Measurements from ENCODE around the gene CERS4. TPM values are rescaled to one million over a fixed set of nuclear protein-coding genes. Genes with fewer than 3 reads are reported as not detected.

The CERS4 gene
- total RNA-seq, 1 experiment from 2014 or later = 11.6 TPM

GRCh38 chr19:8185343-8186068 is 23.7 kb upstream of the CERS4 start:
- H3K36me3 ChIP-seq (ENCODE audit: control insufficient read depth, insufficient read depth, low read length) = no peaks in the 10 kb centered on the region
- H3K4me3 ChIP-seq (ENCODE audit: low read depth in 2 of 2, low read length in 2 of 2) = no peak overlapping the region
- ATAC-seq (no peak), DNase-seq (ENCODE audit: low read depth, low spot score) (no peak)
- POLR2A ChIA-PET = interaction anchor here (0.6 kb wide), 1 partner anchor 20 kb away, joined by 10 read pairs; no protein-coding TSS in a partner anchor
- CTCF ChIA-PET = no interaction called here
- in situ Hi-C loops (cut with HindIII; ENCODE audit: low pct_unique_long_range_greater_than_20kb, low sequenced_read_pairs) (no loop called here), intact Hi-C loops (cut with micrococcal nuclease; ENCODE audit: unreplicated experiment) (no loop called here)
- no peak overlapping the region for H3K27ac ChIP-seq (ENCODE audit: low read length)
- TF ChIP-seq CTCF (IDR thresholded peaks at IDR 0.05) (no peak), REST (IDR thresholded peaks at IDR 0.05; ENCODE audit: insufficient read depth in 1 of 2, low read depth in 2 of 2, low read length in 1 of 2) (no peak), SIN3A (IDR thresholded peaks at IDR 0.05; ENCODE audit: borderline replicate concordance, insufficient read depth, low read depth, low read length) (no peak), POLR2AphosphoS5 (IDR thresholded peaks at IDR 0.05; ENCODE audit: low read depth, low read length) (no peak), TCF7L2 (IDR thresholded peaks at IDR 0.05; ENCODE audit: low read depth, low read length) (no peak)
- H3K27me3 ChIP-seq (ENCODE audit: control insufficient read depth, insufficient read depth, low read length) = no peaks in the 10 kb centered on the region
- no peaks in the 10 kb centered on the region for H3K4me1 ChIP-seq (ENCODE audit: control insufficient read depth, insufficient read depth, low read length)
- BruUV-seq (replicated peaks) = no TSS peak
- no peaks in the 10 kb centered on the region for H3K9me3 ChIP-seq (ENCODE audit: control insufficient read depth, insufficient read depth, low read depth, low read length)

GRCh38 chr19:8192221-8192820 is 16.8 kb upstream of the CERS4 start:
- POLR2A ChIA-PET = no interaction called here
- intact Hi-C loops (cut with micrococcal nuclease; ENCODE audit: unreplicated experiment) = no loop called here

More at GRCh38 chr19:8192221-8192820, 16.8 kb upstream of the CERS4 start:
- Histone ChIP-seq H3K4me3 (ENCODE audit: low read depth in 2 of 2, low read length in 2 of 2) (no peak overlapping the region), H3K4me1 (ENCODE audit: control insufficient read depth, insufficient read depth, low read length) (no peaks in the 10 kb centered on the region), H3K27ac (ENCODE audit: low read length) (no peak overlapping the region), H3K36me3 (ENCODE audit: control insufficient read depth, insufficient read depth, low read length) (no peaks in the 10 kb centered on the region), H3K9me3 (ENCODE audit: control insufficient read depth, insufficient read depth, low read depth, low read length) (no peaks in the 10 kb centered on the region), H3K27me3 (ENCODE audit: control insufficient read depth, insufficient read depth, low read length) (no peaks in the 10 kb centered on the region)
- CTCF ChIA-PET = no interaction called here
- BruUV-seq (replicated peaks) = no TSS peak
- DNase-seq (ENCODE audit: low read depth, low spot score) (no peak), ATAC-seq (no peak)
- in situ Hi-C loops (cut with HindIII; ENCODE audit: low pct_unique_long_range_greater_than_20kb, low sequenced_read_pairs) = no loop called here
- TF ChIP-seq POLR2AphosphoS5 (IDR thresholded peaks at IDR 0.05; ENCODE audit: low read depth, low read length) = no peak
- TF ChIP-seq REST (IDR thresholded peaks at IDR 0.05; ENCODE audit: insufficient read depth in 1 of 2, low read depth in 2 of 2, low read length in 1 of 2) = no peak
- no peak for TF ChIP-seq CTCF (IDR thresholded peaks at IDR 0.05)
- TF ChIP-seq TCF7L2 (IDR thresholded peaks at IDR 0.05; ENCODE audit: low read depth, low read length) = no peak
- no peak for TF ChIP-seq SIN3A (IDR thresholded peaks at IDR 0.05; ENCODE audit: borderline replicate concordance, insufficient read depth, low read depth, low read length)
